ENCODE measurements around the gene FHAD1.

DNA sequence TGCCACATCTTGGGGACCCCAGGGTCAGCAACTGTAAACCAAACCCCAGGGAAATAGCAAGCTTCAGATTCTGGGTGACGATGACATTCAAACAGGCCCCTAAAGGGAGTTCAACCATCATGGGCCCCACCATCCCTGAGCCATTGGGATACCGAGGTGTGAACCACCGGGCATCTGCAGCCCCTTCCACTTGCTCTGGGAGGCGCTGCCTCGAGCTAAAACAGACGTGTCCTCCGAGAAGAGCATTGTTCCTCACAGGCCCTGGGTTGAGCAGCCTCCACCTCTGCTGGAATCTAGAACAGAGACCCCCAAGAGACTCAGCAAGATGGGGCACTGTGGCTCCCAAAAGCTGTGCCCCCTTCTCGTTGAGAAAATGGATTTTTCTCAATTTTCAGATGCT lies 143.6 kb downstream of the FHAD1 start:
- TF ChIP-seq, protein P1, sequence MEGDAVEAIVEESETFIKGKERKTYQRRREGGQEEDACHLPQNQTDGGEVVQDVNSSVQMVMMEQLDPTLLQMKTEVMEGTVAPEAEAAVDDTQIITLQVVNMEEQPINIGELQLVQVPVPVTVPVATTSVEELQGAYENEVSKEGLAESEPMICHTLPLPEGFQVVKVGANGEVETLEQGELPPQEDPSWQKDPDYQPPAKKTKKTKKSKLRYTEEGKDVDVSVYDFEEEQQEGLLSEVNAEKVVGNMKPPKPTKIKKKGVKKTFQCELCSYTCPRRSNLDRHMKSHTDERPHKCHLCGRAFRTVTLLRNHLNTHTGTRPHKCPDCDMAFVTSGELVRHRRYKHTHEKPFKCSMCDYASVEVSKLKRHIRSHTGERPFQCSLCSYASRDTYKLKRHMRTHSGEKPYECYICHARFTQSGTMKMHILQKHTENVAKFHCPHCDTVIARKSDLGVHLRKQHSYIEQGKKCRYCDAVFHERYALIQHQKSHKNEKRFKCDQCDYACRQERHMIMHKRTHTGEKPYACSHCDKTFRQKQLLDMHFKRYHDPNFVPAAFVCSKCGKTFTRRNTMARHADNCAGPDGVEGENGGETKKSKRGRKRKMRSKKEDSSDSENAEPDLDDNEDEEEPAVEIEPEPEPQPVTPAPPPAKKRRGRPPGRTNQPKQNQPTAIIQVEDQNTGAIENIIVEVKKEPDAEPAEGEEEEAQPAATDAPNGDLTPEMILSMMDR (IDR thresholded peaks at IDR 0.05; ENCODE audit: low read depth, low read length, poor library complexity, severe bottlenecking): no peak
- TF ChIP-seq EZH2phosphoT487 (IDR thresholded peaks at IDR 0.05; ENCODE audit: borderline replicate concordance, low read length): no peak
